ENCODE data around the gene ATF6.

DNA sequence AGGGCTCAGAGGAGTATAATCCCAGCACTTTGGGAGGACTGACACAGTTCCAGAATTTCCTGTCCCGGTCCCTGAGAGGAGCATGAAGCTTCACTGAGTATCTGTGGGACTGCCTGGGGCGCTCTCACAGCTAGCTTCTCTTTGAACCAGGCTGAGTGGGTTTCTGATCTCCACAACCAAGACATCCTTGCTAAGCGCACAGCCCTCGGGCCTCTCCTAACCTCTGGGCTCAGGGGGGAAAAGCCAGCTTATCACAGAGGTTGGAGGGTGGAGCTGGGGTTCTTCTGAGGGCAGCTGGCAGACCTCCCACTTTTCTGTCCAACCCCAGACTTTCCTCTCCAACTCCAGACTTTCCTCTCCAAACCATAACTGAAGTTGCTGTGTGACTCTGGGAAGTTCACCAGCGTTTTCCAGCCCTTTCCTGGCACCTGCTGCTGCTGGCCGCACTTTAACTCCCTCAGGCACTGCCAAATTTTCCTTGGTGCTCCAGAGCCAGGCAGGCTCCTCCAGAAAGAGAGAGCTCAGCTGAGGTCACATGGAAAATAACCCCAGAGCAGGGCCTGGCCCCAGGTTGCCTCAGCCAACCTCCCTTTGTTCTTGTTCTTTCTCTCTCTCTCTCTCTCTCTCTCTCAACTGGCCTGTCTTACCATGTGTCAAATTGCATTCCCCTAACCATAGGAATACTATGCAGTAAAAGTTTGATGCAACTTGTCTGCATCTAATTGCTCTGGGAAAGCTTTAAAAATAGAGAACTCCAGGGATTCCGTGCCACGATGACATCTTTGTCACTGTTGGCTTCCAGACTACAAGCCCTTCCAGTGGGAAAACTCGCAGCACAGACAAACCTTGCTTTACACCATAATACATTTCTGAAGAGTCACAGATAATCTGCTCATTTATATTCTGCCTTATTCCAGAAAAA is 208.1 kb downstream of the ATF6 start:
- TF ChIP-seq, protein P1, sequence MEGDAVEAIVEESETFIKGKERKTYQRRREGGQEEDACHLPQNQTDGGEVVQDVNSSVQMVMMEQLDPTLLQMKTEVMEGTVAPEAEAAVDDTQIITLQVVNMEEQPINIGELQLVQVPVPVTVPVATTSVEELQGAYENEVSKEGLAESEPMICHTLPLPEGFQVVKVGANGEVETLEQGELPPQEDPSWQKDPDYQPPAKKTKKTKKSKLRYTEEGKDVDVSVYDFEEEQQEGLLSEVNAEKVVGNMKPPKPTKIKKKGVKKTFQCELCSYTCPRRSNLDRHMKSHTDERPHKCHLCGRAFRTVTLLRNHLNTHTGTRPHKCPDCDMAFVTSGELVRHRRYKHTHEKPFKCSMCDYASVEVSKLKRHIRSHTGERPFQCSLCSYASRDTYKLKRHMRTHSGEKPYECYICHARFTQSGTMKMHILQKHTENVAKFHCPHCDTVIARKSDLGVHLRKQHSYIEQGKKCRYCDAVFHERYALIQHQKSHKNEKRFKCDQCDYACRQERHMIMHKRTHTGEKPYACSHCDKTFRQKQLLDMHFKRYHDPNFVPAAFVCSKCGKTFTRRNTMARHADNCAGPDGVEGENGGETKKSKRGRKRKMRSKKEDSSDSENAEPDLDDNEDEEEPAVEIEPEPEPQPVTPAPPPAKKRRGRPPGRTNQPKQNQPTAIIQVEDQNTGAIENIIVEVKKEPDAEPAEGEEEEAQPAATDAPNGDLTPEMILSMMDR (IDR thresholded peaks at IDR 0.05) = no peak
- no peak for TF ChIP-seq SIN3A (IDR thresholded peaks at IDR 0.05; ENCODE audit: borderline replicate concordance, insufficient read depth, low read depth, low read length)

Measured in Panc1 (cell line).